Neural cell (in vitro differentiated cells): Measurements from ENCODE around the gene NR5A1. TPM values are rescaled to one million over a fixed set of nuclear protein-coding genes. Genes with fewer than 3 reads are reported as not detected.

Source experiments
- H2AFZ ChIP-seq: fragments of 200-600, 300-800 bp; sonication (generic), shearing (Covaris generic); 2 replicates; pipeline ENCODE4 v1.6.0; 2014; ENCODE audit warnings: low read depth, mild to moderate bottlenecking, antibody characterized with exemption, low read length, moderate library complexity
- H3F3A ChIP-seq: fragments of 200-600 bp; shearing (Covaris generic); 2 replicates; pipeline ENCODE4 v1.6.1; 2016; ENCODE audit warnings: mild to moderate bottlenecking, moderate library complexity, mixed read lengths, antibody characterized with exemption, low read length; ENCODE audit not compliant: insufficient read depth, poor library complexity, severe bottlenecking
- H3K27ac ChIP-seq: fragments of 200-600, 300-800 bp; sonication (generic), shearing (Covaris generic); 2 replicates; pipeline ENCODE4 v1.5.1; 2014; ENCODE audit warnings: mild to moderate bottlenecking, low read length, moderate library complexity
- H3K27me3 ChIP-seq: fragments of 300-800, 200-600 bp; sonication (generic), shearing (Covaris generic); 2 replicates; pipeline ENCODE4 v1.6.0; 2014; ENCODE audit warnings: mild to moderate bottlenecking, low read depth, low read length, moderate library complexity; ENCODE audit not compliant: insufficient read depth
- H3K36me3 ChIP-seq: fragments of 300-800, 200-600 bp; sonication (generic), shearing (Covaris generic); 2 replicates; pipeline ENCODE4 v1.5.1; 2014; ENCODE audit warnings: mild to moderate bottlenecking, antibody characterized with exemption, low read length, moderate library complexity; ENCODE audit not compliant: insufficient read depth
- H3K4me2 ChIP-seq: fragments of 300-800, 200-600 bp; sonication (generic), shearing (Covaris generic); 2 replicates; pipeline ENCODE4 v1.6.0; 2014; ENCODE audit warnings: mild to moderate bottlenecking, low read length
- H3K4me3 ChIP-seq: fragments of 300-800, 200-600 bp; sonication (generic), shearing (Covaris generic); 2 replicates; pipeline ENCODE4 v1.5.1; 2014; ENCODE audit warnings: mild to moderate bottlenecking, low read length, moderate library complexity
- H3K79me2 ChIP-seq: fragments of 200-600 bp; shearing (Covaris generic); replicated peaks from 2 replicates; pipeline ENCODE4 v1.6.0; 2014; ENCODE audit warnings: mild to moderate bottlenecking, low read length, moderate library complexity; ENCODE audit not compliant: insufficient read depth
- H3K9ac ChIP-seq: fragments of 300-800, 200-600 bp; sonication (generic), shearing (Covaris generic); 2 replicates; pipeline ENCODE4 v1.6.1; 2016; ENCODE audit warnings: mild to moderate bottlenecking, low read length, mixed read lengths
- H3K9me2 ChIP-seq: fragments of 200-600 bp; shearing (Covaris generic); 2 replicates; pipeline ENCODE4 v1.6.1; 2016; ENCODE audit warnings: mild to moderate bottlenecking, low read length, mixed read lengths; ENCODE audit not compliant: insufficient read depth
- H3K9me3 ChIP-seq: fragments of 200-600, 300-800 bp; sonication (generic), shearing (Covaris generic); 2 replicates; pipeline ENCODE4 v1.6.1; 2016; ENCODE audit warnings: mild to moderate bottlenecking, mixed run types, low read length, moderate library complexity, mixed read lengths
- H4K20me1 ChIP-seq: fragments of 200-600 bp; shearing (Covaris generic); 2 replicates; pipeline ENCODE4 v1.6.1; 2016; ENCODE audit warnings: mild to moderate bottlenecking, mixed run types; ENCODE audit not compliant: insufficient read depth
- CTCF ChIP-seq: fragments of 450-650 bp; IDR thresholded peaks from 2 replicates; pipeline ENCODE4 v1.5.1; 2014; ENCODE audit warnings: antibody characterized with exemption, mild to moderate bottlenecking, moderate library complexity; ENCODE audit not compliant: poor library complexity, severe bottlenecking
- EP300 ChIP-seq: fragments of 450-650 bp; conservative IDR thresholded peaks from 2 replicates; pipeline ENCODE4 v1.6.1; 2014; ENCODE audit warnings: antibody characterized with exemption, mild to moderate bottlenecking, moderate library complexity; ENCODE audit not compliant: poor library complexity, severe bottlenecking
- EZH2 ChIP-seq: fragments of 200-600, 300-800 bp; shearing (Covaris generic), sonication (generic); IDR thresholded peaks from 2 replicates; pipeline ENCODE4 v1.6.1; 2014; ENCODE audit warnings: antibody characterized with exemption, low read length, borderline replicate concordance, mild to moderate bottlenecking; ENCODE audit not compliant: insufficient read depth, poor library complexity, severe bottlenecking
- MXI1 ChIP-seq: fragments of 450-650 bp; conservative IDR thresholded peaks from 2 replicates; pipeline ENCODE4 v1.6.1; 2014; ENCODE audit warnings: antibody characterized with exemption, mild to moderate bottlenecking; ENCODE audit not compliant: poor library complexity, severe bottlenecking
- POLR2AphosphoS5 ChIP-seq: IDR thresholded peaks from 2 replicates; pipeline ENCODE4 v1.6.1; 2012
- RAD21 ChIP-seq: fragments of 450-650 bp; conservative IDR thresholded peaks from 2 replicates; pipeline ENCODE4 v1.6.1; 2014; ENCODE audit warnings: antibody characterized with exemption, mild to moderate bottlenecking, moderate library complexity
- REST ChIP-seq: IDR thresholded peaks from 2 replicates; pipeline ENCODE4 v1.6.1; 2012; ENCODE audit warnings: borderline replicate concordance
- SMC3 ChIP-seq: fragments of 450-650 bp; conservative IDR thresholded peaks from 2 replicates; pipeline ENCODE4 v1.6.1; 2014; ENCODE audit warnings: antibody characterized with exemption, mild to moderate bottlenecking, moderate library complexity; ENCODE audit not compliant: poor library complexity
- TAF1 ChIP-seq: IDR thresholded peaks from 2 replicates; pipeline ENCODE4 v1.6.1; 2012; ENCODE audit warnings: low read depth
- polyA plus RNA-seq: library from polyadenylated mRNA; depleted of rRNA; stranded (reverse); fragments of >200 nt; gene quantifications from 2 replicates; pipeline ENCODE4 v1.2.3, GENCODE V29; 2014

Gene NR5A1
- polyA plus RNA-seq, 1 donor from 2014 or later: 0.09 TPM

- Histone ChIP-seq H2AFZ (no peak overlapping the region), H3F3A (no peaks in the 10 kb centered on the region), H3K9ac (no peak overlapping the region), H3K4me2 (no peak overlapping the region), H3K27me3 (no peaks in the 10 kb centered on the region), H3K4me3 (no peak overlapping the region), H3K36me3 (no peaks in the 10 kb centered on the region), H3K79me2 (no peaks in the 10 kb centered on the region), H3K27ac (no peak overlapping the region), H4K20me1 (no peaks in the 10 kb centered on the region), H3K9me2 (no peaks in the 10 kb centered on the region), H3K9me3 (no peaks in the 10 kb centered on the region)
- no peak for TF ChIP-seq MXI1
These were observed 41.8 kb upstream of the NR5A1 start for GRCh38 chr9:124549016-124549415.

GRCh38 chr9:124544535-124544934 lies 37.3 kb upstream of the NR5A1 start:
- Histone ChIP-seq H3K27me3 (no peaks in the 10 kb centered on the region), H3K9me2 (no peaks in the 10 kb centered on the region), H3K4me2 (no peak overlapping the region), H3K79me2 (no peaks in the 10 kb centered on the region), H3K36me3 (no peaks in the 10 kb centered on the region), H3K9ac (no peak overlapping the region), H3K4me3 (no peak overlapping the region), H4K20me1 (no peaks in the 10 kb centered on the region), H2AFZ (no peak overlapping the region), H3K27ac (no peak overlapping the region), H3K9me3 (no peaks in the 10 kb centered on the region), H3F3A (no peaks in the 10 kb centered on the region)
- TF ChIP-seq SMC3: no peak
- no peak for TF ChIP-seq CTCF
- TF ChIP-seq EZH2: no peak
- TF ChIP-seq EP300: no peak
- no peak for TF ChIP-seq MXI1

GRCh38 chr9:124541824-124542223 lies 34.6 kb upstream of the NR5A1 start:
- H3K79me2 ChIP-seq: no peaks in the 10 kb centered on the region
- no peak overlapping the region for H3K4me3 ChIP-seq
- no peak overlapping the region for H3K27ac ChIP-seq
- H3K9me3 ChIP-seq: no peaks in the 10 kb centered on the region
- no peaks in the 10 kb centered on the region for H4K20me1 ChIP-seq
- no peak overlapping the region for H2AFZ ChIP-seq
- H3K9ac ChIP-seq: no peak overlapping the region
- no peak for TF ChIP-seq POLR2AphosphoS5
- TF ChIP-seq RAD21: no peak
- TF ChIP-seq EZH2: no peak
- TF ChIP-seq TAF1: no peak
- no peak for TF ChIP-seq EP300
- no peak for TF ChIP-seq MXI1
- TF ChIP-seq REST: no peak
- no peak for TF ChIP-seq CTCF
- H3K9me2 ChIP-seq: no peaks in the 10 kb centered on the region
- no peaks in the 10 kb centered on the region for H3K27me3 ChIP-seq
- H3F3A ChIP-seq: no peaks in the 10 kb centered on the region
- no peaks in the 10 kb centered on the region for H3K36me3 ChIP-seq
- no peak overlapping the region for H3K4me2 ChIP-seq
